Stimulated activated CD4-positive, alpha-beta T cell treated with anti-CD3 and anti-CD28 coated beads, Interleukin-15, amount 100 ng/mL, for 1 hour (primary cell): Measurements from ENCODE around the gene ADAMTS3.
"Not testable (repeated sequence)": the region's sequence is repeated elsewhere in the genome, so short reads cannot be mapped to it uniquely, and the experiment has no call there.

Experiments used
- DNase-seq, 2 donors: peaks; one replicate each; pipeline ENCODE4 v3.0.0-alpha.2; 2020; ENCODE audit warnings: low read depth in 1 of 2, low spot score in 1 of 2

The ADAMTS3 gene

DNA sequence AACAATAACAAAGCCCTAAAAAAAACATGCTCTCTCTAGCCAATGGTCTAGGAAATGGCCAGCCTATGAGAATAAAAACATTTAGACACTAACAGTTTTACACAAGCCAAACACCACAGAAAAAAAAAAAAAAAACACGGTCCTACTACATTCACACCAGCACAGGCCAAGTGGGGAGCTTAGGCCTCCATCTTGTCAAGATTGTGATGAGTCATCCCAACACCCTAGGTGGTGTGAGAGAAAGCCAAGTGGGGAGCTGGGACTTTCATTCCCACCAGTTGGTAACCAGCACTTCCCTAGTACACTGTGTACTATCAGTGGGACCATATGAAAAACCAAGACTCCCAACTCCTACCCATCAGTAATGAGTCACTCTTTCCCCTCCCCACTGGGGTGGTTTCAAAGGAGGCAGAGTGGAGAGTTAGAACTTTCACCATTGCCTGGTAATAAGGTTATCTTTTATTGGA lies 95.6 kb downstream of the ADAMTS3 start:
- DNase-seq, result no peak

DNA sequence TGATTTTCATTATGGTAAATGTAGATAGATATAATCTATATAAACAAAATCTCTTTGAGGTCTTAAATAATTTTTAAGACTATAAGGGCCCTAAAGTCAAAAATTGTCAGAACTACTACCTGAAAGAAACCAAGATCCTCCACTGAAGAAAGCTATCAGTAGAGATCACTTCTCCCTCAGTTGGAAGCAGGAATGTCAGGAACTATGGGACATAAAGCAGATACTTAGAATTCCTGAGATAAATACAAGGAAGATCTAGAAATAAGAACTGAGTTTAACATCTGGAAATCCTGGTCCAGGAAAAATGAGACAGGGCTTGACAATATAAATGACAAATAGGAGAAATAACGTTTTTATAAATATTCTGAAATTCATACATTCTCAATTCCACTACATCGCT lies 97.2 kb downstream of the ADAMTS3 start:
- DNase-seq, result no peak

DNA sequence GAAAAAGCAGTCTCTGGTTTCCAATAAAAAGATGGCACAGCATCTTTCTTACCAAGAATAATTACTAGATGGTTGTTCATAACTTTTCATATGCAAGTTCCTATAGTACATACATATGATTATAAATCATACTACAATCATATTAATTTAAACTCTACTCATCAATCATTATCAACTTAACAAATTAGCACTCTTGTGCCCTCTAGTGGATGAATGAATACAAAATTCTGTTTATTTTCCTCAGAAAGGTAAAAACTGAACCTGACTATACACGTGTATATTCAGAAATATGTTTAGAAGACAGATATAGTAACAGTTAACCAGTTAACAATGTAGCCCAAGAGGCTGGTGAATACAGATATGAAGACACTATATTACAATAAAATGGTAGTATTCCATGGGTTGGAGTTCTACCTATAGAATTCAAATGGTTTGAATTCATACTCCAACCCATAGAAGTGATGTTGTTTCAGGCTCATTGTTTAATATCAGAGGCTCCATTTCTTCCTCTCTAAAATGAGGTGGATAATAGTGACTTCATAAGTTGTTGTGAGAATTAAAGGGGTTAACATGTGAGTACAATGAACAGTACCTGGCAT lies 100.0 kb downstream of the ADAMTS3 start:
- no peak for DNase-seq

DNA sequence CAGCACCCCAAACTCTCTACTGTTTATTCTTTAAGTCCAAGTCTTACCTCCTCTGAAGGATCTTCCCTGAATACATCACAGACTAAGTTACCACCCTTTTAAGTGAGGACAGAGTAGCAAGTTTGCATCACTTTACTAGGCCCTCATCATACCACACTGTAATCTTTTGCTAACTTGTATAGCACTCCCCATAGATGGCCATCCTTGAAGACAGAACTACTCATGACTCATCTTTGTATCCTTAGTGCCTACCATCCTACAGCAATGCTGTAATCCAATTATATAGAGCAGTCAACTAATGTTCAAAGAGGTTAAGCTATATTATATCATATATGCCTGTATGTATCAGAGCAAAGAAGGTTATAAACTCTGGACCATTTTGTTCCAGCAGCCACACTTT lies 101.4 kb downstream of the ADAMTS3 start:
- DNase-seq, result no peak

DNA sequence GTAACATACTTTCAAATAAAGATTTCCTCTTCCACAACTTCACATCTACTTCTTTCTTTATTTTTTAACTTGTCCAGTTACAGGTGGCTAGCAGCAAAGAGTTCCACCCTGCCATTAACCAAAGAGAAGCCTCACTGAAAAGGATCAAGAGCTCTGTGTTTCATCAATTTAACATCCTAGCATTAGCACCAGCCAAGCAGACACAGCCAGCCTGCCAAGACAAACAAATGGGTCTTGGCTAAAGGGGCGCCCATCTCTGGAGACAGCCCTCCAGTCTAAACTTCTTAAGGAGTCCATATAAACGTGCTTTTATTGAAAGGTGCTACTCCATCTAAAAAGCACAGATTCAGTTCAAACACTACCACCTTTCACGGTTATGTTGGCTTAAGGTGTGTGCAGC lies 105.3 kb downstream of the ADAMTS3 start:
- DNase-seq, result no peak

DNA sequence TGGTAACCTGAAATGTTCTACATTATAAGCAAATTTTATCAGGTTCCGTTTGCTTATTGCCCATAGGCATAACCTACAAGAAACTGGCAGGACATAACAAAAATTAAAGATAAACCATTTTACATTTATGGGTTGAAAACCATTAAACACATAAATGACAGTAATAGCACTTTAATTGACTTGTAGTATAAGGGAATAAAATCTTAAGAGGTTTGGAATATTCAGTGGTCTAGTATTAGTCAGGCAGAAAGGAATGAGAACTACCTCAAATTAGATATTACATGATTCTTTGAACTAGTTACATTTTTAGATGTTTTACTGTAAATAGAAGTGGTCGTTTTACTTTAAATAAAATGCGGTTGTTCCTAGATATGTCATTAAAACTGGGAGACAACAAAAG lies 111.9 kb downstream of the ADAMTS3 start:
- no peak for DNase-seq

DNA sequence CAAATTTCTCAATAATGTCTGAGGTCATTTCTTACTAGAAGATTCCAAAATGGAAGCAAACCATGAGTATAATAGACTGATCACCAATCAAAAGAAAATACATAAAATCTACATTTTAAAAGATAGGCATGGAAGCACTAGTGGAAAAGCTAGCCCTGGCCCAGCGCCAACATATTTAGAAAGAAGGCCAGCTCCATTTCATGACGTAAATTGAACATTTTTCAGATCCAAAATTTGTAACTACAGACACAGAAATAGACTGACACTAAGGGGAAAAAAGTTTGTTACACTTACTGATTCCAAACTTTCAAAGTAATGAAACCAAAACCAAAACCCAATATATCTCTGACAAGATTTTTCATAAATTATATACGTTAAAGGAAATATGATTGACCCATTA lies 117.7 kb downstream of the ADAMTS3 start:
- no peak for DNase-seq

DNA sequence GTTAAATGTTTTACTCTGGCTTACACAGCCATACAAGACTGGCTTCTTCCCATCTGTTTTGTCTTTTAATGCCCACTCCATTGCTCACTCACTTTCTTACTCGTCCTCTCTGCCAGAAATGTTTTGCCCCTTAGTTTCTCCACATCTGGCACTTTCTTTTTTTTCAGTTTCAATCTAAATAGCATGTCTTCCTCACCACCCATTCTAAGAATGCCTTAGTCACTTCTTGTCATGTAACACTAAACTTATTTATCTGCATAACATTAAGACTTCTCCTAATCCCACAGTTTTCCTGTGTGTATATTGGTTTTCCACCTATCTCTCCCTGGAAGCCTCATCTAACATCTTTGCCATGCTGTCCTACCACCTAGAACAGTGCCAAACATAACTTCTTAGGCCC lies 119.3 kb downstream of the ADAMTS3 start:
- no peak for DNase-seq

DNA sequence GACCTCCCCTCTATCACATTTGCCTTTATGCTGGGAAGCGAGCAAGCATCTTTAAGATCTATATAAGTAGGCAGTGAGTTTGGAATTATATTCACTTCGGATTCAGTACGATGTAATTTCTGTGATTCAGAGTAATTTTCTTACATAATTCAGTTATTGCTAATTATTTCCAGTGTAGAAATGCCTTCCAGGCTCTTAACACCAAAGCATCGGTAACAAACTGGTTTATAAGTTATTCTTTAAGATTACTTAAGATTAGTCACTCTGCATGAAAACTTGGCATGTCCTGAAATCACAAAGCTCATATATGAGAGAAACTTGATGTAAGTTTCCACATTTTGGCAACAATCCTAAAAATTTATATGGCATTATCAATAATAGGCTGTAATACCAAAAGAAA lies 120.8 kb downstream of the ADAMTS3 start:
- no peak for DNase-seq

DNA sequence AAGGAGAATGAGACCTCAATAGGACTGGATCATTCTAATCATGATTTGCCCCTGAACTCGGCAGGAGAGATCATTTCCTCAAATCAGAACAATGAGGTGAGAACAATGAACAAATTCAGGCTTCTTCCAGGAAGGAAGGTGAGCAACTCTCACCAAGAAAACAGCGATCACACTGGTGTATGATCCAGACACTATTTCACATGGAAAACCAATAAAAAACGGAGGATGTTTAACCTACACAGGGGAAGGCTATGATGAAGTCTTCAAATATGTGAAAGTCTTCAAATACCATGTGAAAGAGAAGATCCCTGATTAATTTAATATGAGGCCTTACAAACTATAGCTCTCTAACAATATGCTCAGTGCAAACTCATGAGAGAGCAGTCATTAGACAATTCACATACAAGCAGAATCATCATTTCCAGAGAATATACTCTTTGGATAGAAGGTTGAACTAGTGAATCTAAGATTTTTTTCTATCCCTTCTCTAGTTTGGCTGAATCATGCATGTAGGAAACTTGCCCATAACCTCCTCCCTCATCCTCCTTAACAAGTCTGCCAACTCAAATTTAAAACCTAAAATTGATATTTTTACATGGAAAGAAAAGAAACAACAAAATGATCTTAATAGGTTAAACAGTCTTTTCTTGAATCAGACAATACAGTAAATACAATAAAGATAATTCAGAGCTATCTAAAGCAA lies 122.5 kb downstream of the ADAMTS3 start:
- no peak for DNase-seq

DNA sequence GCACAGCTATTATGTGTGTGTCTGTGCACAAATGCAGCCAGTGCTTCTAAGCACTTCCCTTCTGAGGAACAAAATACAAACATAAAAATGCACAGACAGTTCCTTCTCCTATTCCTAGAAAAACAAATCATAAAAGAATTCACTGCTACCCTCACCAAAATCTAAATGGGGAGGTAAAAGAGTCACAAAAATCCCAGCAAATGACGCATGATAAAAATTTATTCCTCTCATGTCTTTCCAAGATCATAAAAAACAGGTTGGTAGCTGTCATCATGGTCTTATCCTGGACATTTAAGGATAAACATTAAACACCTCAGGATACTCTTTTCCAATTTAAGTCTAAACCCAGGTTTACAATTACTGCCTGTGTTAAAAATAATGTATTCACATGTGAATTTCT lies 124.9 kb downstream of the ADAMTS3 start:
- no peak for DNase-seq

DNA sequence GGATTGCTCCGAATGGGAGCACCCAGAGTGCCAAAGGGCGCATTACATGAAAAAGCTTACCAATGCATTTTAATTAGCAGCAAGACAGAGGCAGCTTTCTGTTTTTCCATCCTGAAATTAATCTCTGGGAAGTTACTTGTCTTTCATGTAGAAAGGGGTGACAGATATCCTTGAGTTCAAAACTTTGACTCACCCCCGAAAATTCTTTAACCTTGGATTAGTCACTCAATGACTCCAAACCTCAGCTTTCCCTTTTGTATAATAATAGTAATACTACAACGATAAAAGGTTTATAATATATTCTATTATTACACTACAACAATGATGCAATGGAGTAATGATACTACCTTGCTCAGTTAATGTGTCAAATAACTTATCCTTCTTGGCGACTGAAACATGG lies 126.3 kb downstream of the ADAMTS3 start:
- no peak for DNase-seq

DNA sequence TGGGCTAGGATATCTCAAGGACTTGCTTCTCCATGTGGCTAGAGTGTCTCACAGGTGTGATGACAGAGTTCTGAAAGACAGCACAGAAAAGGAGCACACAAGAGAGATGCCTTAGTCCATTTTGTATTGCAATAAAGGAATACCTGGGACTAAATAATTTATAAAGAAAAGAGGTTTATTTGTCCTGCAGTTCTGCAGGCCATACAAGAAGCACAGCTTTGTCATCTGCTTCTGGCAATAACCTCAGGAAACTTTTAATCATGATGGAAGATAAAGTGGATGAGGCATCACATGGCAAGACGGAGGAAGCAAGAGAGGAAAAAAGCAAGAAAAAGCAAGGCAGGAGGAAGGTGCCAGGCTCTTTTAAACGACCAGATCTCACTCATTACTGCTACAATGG lies 126.9 kb downstream of the ADAMTS3 start:
- DNase-seq, result no peak

DNA sequence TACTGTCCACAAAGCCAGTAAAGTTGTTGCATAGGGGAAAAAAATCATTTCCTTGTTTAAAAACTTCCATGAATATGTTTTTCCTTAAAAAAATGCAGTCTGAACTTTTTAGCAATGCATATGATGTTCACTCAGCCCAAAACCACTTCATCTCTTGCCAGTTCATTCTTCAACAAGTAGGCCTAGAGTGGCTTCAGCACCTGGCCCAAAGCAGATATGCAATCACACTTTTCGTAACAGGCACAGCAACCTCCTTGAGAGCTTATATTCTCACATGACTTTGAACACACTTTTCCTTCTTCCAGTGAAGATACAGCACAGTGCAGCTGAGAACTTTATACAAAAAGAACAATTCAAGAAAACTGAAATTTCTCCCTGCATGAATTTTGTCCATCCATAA lies 128.6 kb downstream of the ADAMTS3 start:
- DNase-seq, result no peak

DNA sequence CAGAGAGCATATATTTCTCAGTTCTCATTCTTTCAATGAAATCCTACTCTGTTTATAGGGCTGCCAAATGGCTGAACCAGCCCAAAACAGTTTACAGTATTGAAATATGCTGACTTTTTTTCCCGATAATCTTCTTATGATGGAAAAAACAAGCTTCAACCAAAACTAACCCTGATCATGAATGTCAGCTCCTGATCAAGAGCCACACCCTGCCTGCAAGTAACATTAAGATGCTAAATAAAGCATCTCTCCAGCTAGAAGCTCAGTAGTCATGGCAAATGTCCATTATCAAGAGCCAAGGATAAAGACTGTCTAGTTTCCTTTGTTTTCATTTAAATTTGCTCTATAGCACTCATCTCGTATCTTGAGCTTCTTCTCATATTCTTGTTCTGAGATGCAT lies 136.0 kb downstream of the ADAMTS3 start:
- DNase-seq, result no peak

DNA sequence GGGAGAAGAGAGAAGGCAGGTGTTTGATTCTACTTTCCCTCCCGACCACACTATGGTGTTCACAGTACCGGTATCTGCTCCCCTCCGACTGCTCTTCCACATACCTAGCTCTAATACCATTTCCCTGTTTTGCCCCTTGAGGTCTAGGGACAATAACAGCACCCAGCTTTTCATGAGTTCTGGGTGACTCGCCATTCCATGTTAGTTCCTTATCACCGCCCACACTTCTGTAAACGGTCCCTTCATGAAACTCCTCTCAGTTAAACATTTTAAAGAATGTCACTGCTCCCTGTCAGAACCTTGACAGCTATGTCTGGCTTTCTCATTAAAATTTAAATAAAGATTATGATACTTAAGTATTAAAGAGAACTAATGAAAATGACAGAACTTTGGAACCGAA lies 136.7 kb downstream of the ADAMTS3 start:
- DNase-seq, result no peak

DNA sequence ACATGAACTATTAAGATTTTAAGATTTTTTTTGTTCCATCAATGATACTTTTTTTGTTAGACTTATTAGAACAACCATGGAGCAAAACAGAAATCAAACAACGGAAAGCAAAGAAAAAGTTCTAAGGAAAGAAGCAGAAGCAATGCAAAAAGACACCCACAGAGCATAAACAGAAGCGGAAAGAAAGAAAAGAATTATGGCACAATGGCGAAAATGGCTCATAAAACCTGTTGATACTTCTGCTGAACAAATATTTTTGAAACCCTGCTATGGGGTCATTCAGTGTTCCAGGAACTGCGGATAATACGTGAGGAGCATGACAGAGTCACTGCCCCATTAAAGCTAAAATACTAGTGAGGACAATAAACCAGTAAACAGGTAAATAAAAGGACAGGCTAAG lies 138.0 kb downstream of the ADAMTS3 start:
- DNase-seq, result no peak

DNA sequence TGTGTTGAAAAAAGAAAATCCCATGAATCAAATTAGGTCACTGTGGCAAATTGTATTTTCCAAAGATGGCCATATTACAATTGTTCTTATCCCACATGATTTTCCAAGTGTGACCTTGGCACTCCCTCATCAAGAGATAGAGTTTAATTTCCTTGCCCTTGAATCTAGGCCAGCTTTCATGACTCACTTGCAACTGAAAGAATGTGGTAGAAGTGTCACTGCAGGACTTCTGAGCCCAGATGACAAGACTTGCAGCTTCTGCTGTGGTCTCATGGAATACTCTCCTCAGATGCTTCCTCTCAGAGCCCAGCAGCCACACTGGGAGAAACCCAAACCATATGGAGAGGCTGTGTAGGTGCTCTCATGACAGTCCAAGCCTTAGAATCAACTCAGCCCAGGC lies 139.0 kb downstream of the ADAMTS3 start:
- no peak for DNase-seq

DNA sequence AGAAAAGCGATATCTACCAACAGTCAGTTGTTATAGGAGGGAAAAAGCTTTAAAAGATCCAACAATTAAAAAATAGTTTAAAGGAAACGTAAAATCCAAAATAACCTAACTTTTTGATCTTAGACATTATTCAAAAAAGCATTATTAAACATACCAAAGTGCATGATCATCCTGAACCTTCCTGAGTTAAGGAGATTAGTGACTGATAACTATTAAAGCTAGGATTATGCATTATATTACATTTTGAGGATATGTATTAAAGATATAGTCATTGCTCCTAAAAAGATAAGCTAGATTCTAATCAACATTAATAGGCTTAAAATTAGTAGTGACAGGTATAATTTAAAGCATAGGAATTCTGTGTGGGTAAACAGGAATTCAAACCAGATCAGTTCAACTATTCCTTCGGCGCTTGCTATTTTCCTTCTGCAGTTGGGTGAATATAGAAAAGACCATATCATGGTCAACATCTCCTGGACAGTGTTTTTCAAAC lies 139.6 kb downstream of the ADAMTS3 start:
- no peak for DNase-seq

DNA sequence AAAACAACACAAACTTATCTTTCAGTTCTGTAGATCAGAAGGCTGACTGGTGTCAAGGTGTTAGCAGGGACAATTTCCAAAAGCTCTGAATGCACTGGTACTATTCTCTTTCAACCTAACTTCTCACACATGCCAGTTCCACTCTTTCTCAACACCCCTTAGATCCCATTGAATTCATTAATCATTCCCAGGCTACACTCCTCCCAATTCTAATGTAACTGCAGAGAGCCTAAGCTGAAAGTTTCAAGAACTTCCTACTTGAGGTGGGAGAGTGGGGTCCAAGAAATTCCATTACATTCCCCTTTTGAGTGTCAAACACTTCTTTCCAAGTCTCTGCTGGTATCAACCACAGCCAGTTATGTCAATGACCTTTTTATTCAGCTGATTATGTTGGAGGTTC lies 142.0 kb downstream of the ADAMTS3 start:
- no peak for DNase-seq

DNA sequence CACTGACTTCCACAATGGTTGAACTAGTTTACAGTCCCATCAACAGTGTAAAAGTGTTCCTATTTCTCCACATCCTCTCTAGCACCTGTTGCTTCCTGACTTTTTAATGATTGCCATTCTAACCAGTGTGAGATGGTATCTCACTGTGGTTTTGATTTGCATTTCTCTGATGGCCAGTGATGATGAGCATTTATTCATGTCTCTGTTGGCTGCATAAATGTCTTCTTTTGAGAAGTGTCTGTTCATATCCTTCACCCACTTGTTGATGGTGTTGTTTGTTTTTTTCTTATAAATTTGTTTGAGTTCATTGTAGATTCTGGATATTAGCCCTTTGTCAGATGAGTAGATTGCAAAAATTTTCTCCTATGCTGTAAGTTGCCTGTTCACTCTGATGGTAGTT lies 143.1 kb downstream of the ADAMTS3 start:
- not testable (repeated sequence) for DNase-seq

DNA sequence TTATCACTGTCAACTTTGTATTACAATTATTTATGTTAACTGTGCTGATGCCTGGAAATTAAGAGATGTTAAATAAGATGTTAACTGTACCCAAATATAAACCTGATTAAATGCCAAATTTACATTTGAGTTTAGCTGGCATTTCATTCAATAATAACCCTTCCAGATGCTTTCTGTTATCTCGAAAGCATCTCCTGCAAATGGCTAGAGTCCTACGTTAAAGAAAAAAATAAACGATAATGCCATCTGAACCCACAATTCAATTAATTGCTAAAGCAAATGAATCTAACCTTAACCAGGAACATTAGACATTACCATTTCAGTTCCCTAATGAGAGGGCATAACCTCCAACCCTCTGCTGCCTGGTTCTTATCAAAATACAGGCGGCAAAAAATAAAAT lies 145.0 kb downstream of the ADAMTS3 start:
- no peak for DNase-seq

DNA sequence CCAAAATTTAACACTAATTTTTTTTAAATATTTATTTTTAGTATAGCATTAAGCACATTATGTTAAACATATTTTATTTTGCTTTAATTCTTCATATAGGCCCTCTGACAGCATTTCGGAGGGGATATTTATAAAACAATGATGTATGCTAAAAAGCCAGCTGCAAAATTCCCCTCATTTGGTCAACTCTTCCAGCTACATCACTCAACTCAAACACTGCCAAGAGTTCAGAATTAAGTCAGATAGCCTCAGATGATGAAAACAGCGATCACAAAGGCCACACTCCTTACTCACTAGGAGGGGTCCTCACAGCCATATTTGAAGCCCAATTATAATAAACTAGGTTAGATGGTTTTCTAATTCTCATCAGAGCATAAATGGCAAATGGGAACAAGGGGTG lies 146.6 kb downstream of the ADAMTS3 start:
- DNase-seq, result no peak
